H1 (cell line): ENCODE data around the gene SLIT2. TPM values are rescaled to one million over a fixed set of nuclear protein-coding genes. Genes with fewer than 3 reads are reported as not detected.

Experiments used
- CTCF ChIA-PET: fragments of 300-600 bp; sonication (Branson Sonifier 250); formaldehyde crosslinking; loops from one replicate; lab custom pipeline; 2021; ENCODE audit not compliant: partially characterized antibody; lab: Charles Lee
- POLR2A ChIA-PET: fragments of 300-600 bp; sonication (Branson Sonifier 250); formaldehyde crosslinking; loops from one replicate; lab custom pipeline; 2021; ENCODE audit warnings: inconsistent platforms; ENCODE audit not compliant: partially characterized antibody; lab: Charles Lee
- DNase-seq, 2 experiments: peaks; one replicate each; pipeline versions ENCODE4 v3.0.0 to v3.0.0-alpha.2; 2010 to 2022; ENCODE audit warnings: low spot score in 2 of 2, low read depth in 1 of 2, mixed read lengths in 1 of 2
- FAIRE-seq: peaks from 2 replicates; lab custom pipeline; 2011; peaks lifted over from hg19 to GRCh38; lab: Jason Lieb, UNC
- H2AFZ ChIP-seq: 2 replicates; pipeline ENCODE4 v1.8.1; 2012; ENCODE audit warnings: low read length, inconsistent platforms
- H2AK5ac ChIP-seq: 2 replicates; pipeline ENCODE4 v1.6.1; 2013; ENCODE audit warnings: low read depth, low read length
- H2BK120ac ChIP-seq: replicated peaks from 2 replicates; pipeline ENCODE3; 2013; ENCODE audit warnings: low read depth, low read length, inconsistent platforms
- H2BK12ac ChIP-seq: 2 replicates; pipeline ENCODE4 v1.6.1; 2013; ENCODE audit warnings: low read depth, low read length
- H2BK15ac ChIP-seq: 2 replicates; pipeline ENCODE4 v1.6.1; 2013; ENCODE audit warnings: low read length
- H2BK20ac ChIP-seq: 2 replicates; pipeline ENCODE4 v1.6.1; 2013; ENCODE audit warnings: low read length
- H2BK5ac ChIP-seq: 2 replicates; pipeline ENCODE4 v1.6.1; 2013; ENCODE audit warnings: low read depth, low read length
- H3K14ac ChIP-seq: 2 replicates; pipeline ENCODE4 v1.6.1; 2013; ENCODE audit warnings: inconsistent platforms; ENCODE audit not compliant: insufficient read length
- H3K18ac ChIP-seq: 2 replicates; pipeline ENCODE4 v1.6.1; 2013; ENCODE audit warnings: low read length; ENCODE audit errors: extremely low read depth
- H3K23ac ChIP-seq: 2 replicates; pipeline ENCODE4 v1.6.1; 2013; ENCODE audit warnings: inconsistent platforms; ENCODE audit not compliant: insufficient read length
- H3K23me2 ChIP-seq: 2 replicates; pipeline ENCODE4 v1.6.1; 2013; ENCODE audit warnings: low read depth, low read length
- H3K27ac ChIP-seq: 2 replicates; pipeline ENCODE4 v1.6.1; 2011; ENCODE audit warnings: low read depth, low read length, inconsistent platforms
- H3K27me3 ChIP-seq, 4 experiments: replicated peaks in 1 of 4; 1 replicate in 1 of 4; 2 replicates in 3 of 4; pipeline versions ENCODE4 v1.6.1 to v1.8.1; 2011 to 2013; ENCODE audit warnings: low read length in 3 of 4, mild to moderate bottlenecking in 3 of 4, inconsistent platforms in 2 of 4, mixed read lengths in 2 of 4, moderate library complexity in 1 of 4; ENCODE audit not compliant: control insufficient read depth in 3 of 4, insufficient read depth in 3 of 4; ENCODE audit errors: extremely low read depth in 1 of 4
- H3K36me3 ChIP-seq, 4 experiments: 2 replicates each; pipeline versions ENCODE4 v1.6.1 to v1.8.1; 2011 to 2013; ENCODE audit warnings: mild to moderate bottlenecking in 4 of 4, low read length in 3 of 4, moderate library complexity in 2 of 4, control low read depth in 1 of 4, inconsistent platforms in 1 of 4; ENCODE audit not compliant: insufficient read depth in 4 of 4, control insufficient read depth in 2 of 4
- H3K4ac ChIP-seq: replicated peaks from 2 replicates; pipeline ENCODE3; 2013; ENCODE audit warnings: low read length, low read depth, mixed read lengths, inconsistent platforms; ENCODE audit not compliant: insufficient read length
- H3K4me1 ChIP-seq, 4 experiments: replicated peaks in 1 of 4; 1 replicate in 1 of 4; 2 replicates in 3 of 4; pipeline versions ENCODE4 v1.6.1 to v1.8.1; 2011 to 2013; ENCODE audit warnings: low read length in 3 of 4, inconsistent platforms in 2 of 4, mixed read lengths in 1 of 4; ENCODE audit not compliant: insufficient read depth in 4 of 4, control insufficient read depth in 3 of 4
- H3K4me2 ChIP-seq, 2 experiments: 2 replicates each; pipeline versions ENCODE4 v1.6.1 to v1.8.1; 2011 to 2013; ENCODE audit warnings: low read depth in 2 of 2, low read length in 2 of 2, control low read depth in 1 of 2, inconsistent platforms in 1 of 2, mild to moderate bottlenecking in 1 of 2; ENCODE audit not compliant: insufficient read depth in 1 of 2
- H3K4me3 ChIP-seq, 4 experiments: fragments of 200-600, 300-600 bp in 1 of 4; sonication (generic), shearing (Covaris generic), sonication (Bioruptor Twin) in 1 of 4; 2 replicates each; pipeline versions ENCODE4 v1.5.1 to v1.8.1; 2011 to 2016; ENCODE audit warnings: low read length in 4 of 4, low read depth in 3 of 4, control low read depth in 2 of 4, inconsistent platforms in 2 of 4, mild to moderate bottlenecking in 2 of 4, mixed read lengths in 1 of 4, moderate library complexity in 1 of 4; ENCODE audit not compliant: insufficient read depth in 2 of 4; ENCODE audit errors: extremely low read depth in 1 of 4
- H3K56ac ChIP-seq: replicated peaks from 2 replicates; pipeline ENCODE3; 2013; ENCODE audit warnings: low read depth, mild to moderate bottlenecking, mixed read lengths, low read length, inconsistent platforms; ENCODE audit not compliant: insufficient read length
- H3K79me1 ChIP-seq: 2 replicates; pipeline ENCODE4 v1.6.1; 2013; ENCODE audit warnings: low read depth, low read length, control low read depth
- H3K79me2 ChIP-seq, 2 experiments: 2 replicates each; pipeline versions ENCODE4 v1.6.1 to v1.8.1; 2012 to 2013; ENCODE audit warnings: low read length in 2 of 2, mild to moderate bottlenecking in 2 of 2, inconsistent platforms in 1 of 2; ENCODE audit not compliant: insufficient read depth in 2 of 2, control insufficient read depth in 1 of 2
- H3K9ac ChIP-seq, 4 experiments: replicated peaks in 1 of 4; 1 replicate in 1 of 4; 2 replicates in 3 of 4; pipeline versions ENCODE4 v1.6.1 to v1.8.1; 2011 to 2013; ENCODE audit warnings: low read depth in 3 of 4, low read length in 3 of 4, control low read depth in 2 of 4, mild to moderate bottlenecking in 2 of 4, moderate library complexity in 2 of 4, inconsistent platforms in 1 of 4; ENCODE audit errors: extremely low read depth in 1 of 4
- H3K9me3 ChIP-seq, 2 experiments: 2 replicates each; pipeline versions ENCODE4 v1.6.1 to v1.8.1; 2012 to 2013; ENCODE audit warnings: mild to moderate bottlenecking in 2 of 2, moderate library complexity in 2 of 2, control low read depth in 1 of 2, inconsistent platforms in 1 of 2, low read depth in 1 of 2, low read length in 1 of 2, mixed read lengths in 1 of 2; ENCODE audit not compliant: insufficient read depth in 2 of 2
- H4K20me1 ChIP-seq, 2 experiments: replicated peaks in 1 of 2; 2 replicates each; pipeline versions ENCODE3 to v1.8.1; 2011 to 2013; ENCODE audit warnings: inconsistent platforms in 2 of 2, low read length in 2 of 2, mild to moderate bottlenecking in 1 of 2; ENCODE audit not compliant: insufficient read depth in 2 of 2, control insufficient read depth in 1 of 2
- H4K5ac ChIP-seq: 2 replicates; pipeline ENCODE4 v1.6.1; 2013; ENCODE audit warnings: low read length, low read depth, mixed read lengths, inconsistent platforms; ENCODE audit not compliant: insufficient read length
- H4K8ac ChIP-seq: 2 replicates; pipeline ENCODE4 v1.8.0; 2013; ENCODE audit warnings: mild to moderate bottlenecking, moderate library complexity, low read length, inconsistent platforms; ENCODE audit not compliant: insufficient read depth; ENCODE audit errors: extremely low read depth
- H4K91ac ChIP-seq: replicated peaks from 2 replicates; pipeline ENCODE3; 2013; ENCODE audit warnings: low read length, mixed read lengths, inconsistent platforms; ENCODE audit not compliant: insufficient read length
- ASH2L ChIP-seq: fragments of 200-600, 300-600 bp; sonication (generic); IDR thresholded peaks from one replicate; pipeline ENCODE4 v1.7.1; 2017; ENCODE audit warnings: low read length
- GABPA ChIP-seq: IDR thresholded peaks from 2 replicates; pipeline ENCODE4 v1.6.1; 2011; ENCODE audit warnings: mild to moderate bottlenecking, low read length, moderate library complexity, borderline replicate concordance; ENCODE audit not compliant: insufficient read depth
- GTF2F1 ChIP-seq: IDR thresholded peaks from 2 replicates; pipeline ENCODE4 v1.6.1; 2012; ENCODE audit warnings: low read depth, low read length, improper control_type of control experiment, borderline replicate concordance
- JUN ChIP-seq: IDR thresholded peaks from 2 replicates; pipeline ENCODE4 v1.6.1; 2011; ENCODE audit warnings: low read depth, mild to moderate bottlenecking, improper control_type of control experiment, low read length
- KDM4A ChIP-seq: IDR thresholded peaks from one replicate; pipeline ENCODE4 v1.7.1; 2012; ENCODE audit warnings: low read depth, mild to moderate bottlenecking, moderate library complexity, low read length, inconsistent platforms; ENCODE audit not compliant: severe bottlenecking
- RAD21 ChIP-seq, 2 experiments: IDR thresholded peaks in 1 of 2; conservative IDR thresholded peaks in 1 of 2; 2 replicates each; pipeline ENCODE4 v1.6.1; 2011; ENCODE audit warnings: low read depth in 2 of 2, low read length in 2 of 2, improper control_type of control experiment in 1 of 2, inconsistent platforms in 1 of 2, mild to moderate bottlenecking in 1 of 2, moderate library complexity in 1 of 2
- SAP30 ChIP-seq: fragments of 300-600 bp; sonication (generic); IDR thresholded peaks from 2 replicates; pipeline ENCODE4 v1.7.1; 2012; ENCODE audit warnings: low read length, moderate library complexity, mild to moderate bottlenecking, inconsistent platforms; ENCODE audit not compliant: insufficient read depth, insufficient replicate concordance
- SIRT6 ChIP-seq: IDR thresholded peaks from one replicate; pipeline ENCODE4 v1.7.1; 2012; ENCODE audit warnings: low read length, inconsistent platforms
- TAF1 ChIP-seq: IDR thresholded peaks from 2 replicates; pipeline ENCODE4 v1.6.1; 2011; ENCODE audit warnings: mild to moderate bottlenecking, low read depth, low read length
- TBP ChIP-seq: IDR thresholded peaks from 2 replicates; pipeline ENCODE4 v1.6.1; 2011; ENCODE audit warnings: low read depth, low read length, improper control_type of control experiment
- TEAD4 ChIP-seq: IDR thresholded peaks from 2 replicates; pipeline ENCODE4 v1.6.1; 2012; ENCODE audit warnings: low read depth, low read length, inconsistent platforms, mixed read lengths
- YY1 ChIP-seq: IDR thresholded peaks from 2 replicates; pipeline ENCODE4 v1.6.1; 2011; ENCODE audit warnings: low read depth, mild to moderate bottlenecking, low read length
- WGBS, 2 experiments: shearing (Covaris generic) in 1 of 2; methylation state at CpG; one replicate each; pipeline versions ENCODE4 v1.1.6 to v1.1.7; 2013 to 2015; ENCODE audit warnings: low lambda C conversion rate in 2 of 2, mixed read lengths in 2 of 2, inconsistent platforms in 1 of 2, low coverage in 1 of 2, missing lambda C conversion rate in 1 of 2; ENCODE audit not compliant: insufficient replicate concordance in 2 of 2, insufficient coverage in 1 of 2, insufficient read length in 1 of 2; ENCODE audit errors: extremely low coverage in 1 of 2, missing lambda C conversion rate in 1 of 2; 5-methylcytosine and 5-hydroxymethylcytosine counted together
- polyA plus RNA-seq, 7 experiments: library from polyadenylated mRNA; depleted of rRNA in 3 of 7; stranded (reverse) in 5 of 7; unstranded in 2 of 7; fragments of >200 nt in 5 of 7; fragments of 200-250 nt in 2 of 7; gene quantifications; 1 replicate in 5 of 7; 2 replicates in 1 of 7; 4 replicates in 1 of 7; pipeline versions ENCODE4 v1.2.1 to v1.2.3, GENCODE V29; 2011 to 2013; ENCODE audit warnings: missing spikeins in 2 of 7, mixed read lengths in 2 of 7
- total RNA-seq: library from RNA; stranded (reverse); fragmentation: NEBNext Ultra II Directional; extraction: Animal tissue kit (Norgen Biotek cat#: 25700); gene quantifications from 2 replicates; pipeline ENCODE4 v1.2.1, GENCODE V29; 2021

Gene SLIT2
- total and polyA plus RNA-seq, 2 of the 8 experiments (the other 6 are each of a cell fraction or from before 2014, with no cell fraction given) = 2.0 to 13.7 TPM

DNA sequence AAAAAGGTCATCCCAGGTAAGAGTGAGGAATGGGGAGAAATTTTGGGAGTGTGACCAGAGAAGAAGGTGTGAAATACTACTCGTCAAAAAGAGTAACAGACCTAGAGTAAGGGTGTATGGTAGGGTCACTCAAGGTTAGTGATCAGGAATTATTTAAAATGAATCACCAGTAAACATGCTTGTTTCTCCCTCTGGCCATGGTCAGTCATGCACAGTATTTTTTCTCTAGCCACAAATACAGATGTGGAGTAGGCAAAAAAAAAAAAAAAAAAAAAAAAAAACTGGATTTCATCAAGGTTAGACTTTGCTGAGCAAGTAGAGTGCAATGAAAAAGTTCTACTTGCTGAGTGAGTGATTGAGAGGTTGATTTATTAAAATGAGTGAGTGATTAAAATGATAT lies 34.2 kb upstream of the SLIT2 start:
- Histone ChIP-seq H3K23ac (no peak overlapping the region), H3K79me2 (no peaks in the 10 kb centered on the region), H2BK5ac (no peak overlapping the region), H4K20me1 (no peaks in the 10 kb centered on the region), H3K14ac (no peak overlapping the region), H2BK20ac (no peak overlapping the region), H2BK12ac (no peak overlapping the region), H3K4me3 (no peak overlapping the region), H3K27me3 (no peaks in the 10 kb centered on the region), H3K27ac (no peak overlapping the region), H3K36me3 (no peaks in the 10 kb centered on the region), H2AK5ac (no peak overlapping the region), H3K23me2 (no peaks in the 10 kb centered on the region), H3K4me1 (no peaks in the 10 kb centered on the region; a peak in 1 of 7 replicates), H2BK15ac (no peak overlapping the region), H3K56ac (no peak overlapping the region), H2AFZ (no peak overlapping the region), H2BK120ac (no peak overlapping the region), H3K9me3 (no peaks in the 10 kb centered on the region), H4K91ac (no peak overlapping the region), H4K8ac (no peak overlapping the region), H3K79me1 (no peaks in the 10 kb centered on the region), H3K4me2 (no peak overlapping the region), H4K5ac (no peak overlapping the region), H3K18ac (no peak overlapping the region), H3K4ac (no peak overlapping the region), H3K9ac (no peak overlapping the region)
- ChIA-PET POLR2A (no interaction called here), CTCF (no interaction called here)
- DNase-seq (no peak), FAIRE-seq (no peak)
- TF ChIP-seq SAP30 (no peak), GTF2F1 (no peak), SIRT6 (no peak), RAD21 (IDR thresholded peaks at IDR 0.05 in 1 of 2, conservative IDR thresholded peaks at IDR 0.05 in 1 of 2; ENCODE audit: low read depth in 2 of 2, low read length in 2 of 2) (no peak), GABPA (no peak), JUN (no peak), ASH2L (no peak), TEAD4 (no peak), YY1 (no peak), TAF1 (no peak), KDM4A (no peak), TBP (no peak)
- 58% methylated on average over 1 of the region's 1 CpG; no CpG with 5 or more reads in 1 of the 2 experiments for WGBS, 2 experiments
